Measurements from ENCODE around the gene NFKB1. TPM values are rescaled to one million over a fixed set of nuclear protein-coding genes. Genes with fewer than 3 reads are reported as not detected.

NFKB1 gene
- polyA plus RNA-seq, 1 donor: 21.6 TPM

DNA sequence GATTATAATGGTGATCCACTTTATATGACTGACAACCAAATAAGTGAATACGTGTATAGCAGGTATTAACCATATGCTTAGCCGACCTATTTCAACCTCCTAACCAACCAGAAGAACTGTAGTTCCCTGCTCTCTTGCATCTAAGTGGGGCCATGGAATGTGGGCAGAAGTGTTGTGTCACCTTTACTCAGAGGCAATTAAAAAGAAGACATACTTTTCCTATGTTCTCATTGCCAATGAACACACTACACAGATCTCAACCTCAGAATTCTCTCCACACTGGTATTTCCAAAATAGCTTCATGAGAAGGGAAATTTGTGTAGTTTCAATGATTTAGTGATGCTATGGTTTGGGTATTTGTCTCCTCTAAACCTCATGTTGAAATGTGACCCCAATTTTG is 3.2 kb upstream of the NFKB1 start:
- DNase-seq: no peak

DNA sequence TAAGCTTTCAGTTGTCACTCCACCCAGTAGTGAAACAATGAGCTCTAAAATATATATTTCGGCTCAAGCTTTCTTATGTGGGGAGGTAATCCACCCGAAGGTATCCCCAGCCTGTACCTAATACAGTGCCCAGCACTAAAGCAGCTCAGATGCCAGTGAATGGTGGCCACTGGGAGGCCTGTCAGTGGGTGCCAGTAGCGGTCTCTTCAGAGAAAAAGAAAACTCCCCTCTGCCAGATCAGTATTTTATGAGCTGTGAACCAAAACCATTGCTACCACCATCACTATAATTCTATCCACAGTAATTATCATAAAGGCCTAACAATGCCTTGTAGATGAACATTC is 835 bp upstream of the NFKB1 start:
- DNase-seq: no peak

GRCh38 chr4:102501447-102501696 is 213 bp downstream of the NFKB1 start:
- DNase-seq: peak; percentile 74

DNA sequence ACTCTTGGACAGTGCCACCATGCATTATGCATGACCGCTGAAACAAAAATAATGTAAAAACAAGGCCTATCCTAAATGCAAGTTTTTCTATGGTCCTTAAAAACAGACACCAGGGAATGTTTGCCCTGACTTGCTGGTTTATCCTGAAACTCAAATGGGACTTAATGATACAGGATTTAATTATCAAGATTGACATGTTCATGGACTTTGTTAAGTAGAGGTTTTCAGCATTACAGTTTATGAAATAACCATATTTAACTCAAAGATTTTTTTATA is 1.3 kb downstream of the NFKB1 start:
- DNase-seq: no peak

DNA sequence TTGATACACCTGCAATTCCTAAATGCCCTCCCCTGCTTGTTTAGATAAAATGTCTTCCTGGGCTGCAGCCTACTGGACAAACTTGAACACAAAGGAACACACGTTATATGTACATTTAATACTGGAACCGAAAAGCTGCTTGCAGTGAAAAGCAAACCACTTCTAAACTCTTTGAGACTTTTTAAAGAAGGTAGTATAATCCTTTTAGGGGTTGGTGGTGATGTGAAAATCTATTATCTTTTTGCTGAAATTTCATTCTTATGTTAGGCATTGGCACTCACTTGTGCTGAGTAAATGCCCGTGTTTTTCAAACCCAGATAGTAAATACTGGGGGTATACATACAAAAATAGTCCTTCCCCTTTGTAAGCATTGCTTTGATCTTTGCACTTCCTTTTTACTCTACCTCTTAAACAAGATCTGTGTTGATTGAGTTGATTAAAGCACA is 2.2 kb downstream of the NFKB1 start:
- DNase-seq: no peak

DNA sequence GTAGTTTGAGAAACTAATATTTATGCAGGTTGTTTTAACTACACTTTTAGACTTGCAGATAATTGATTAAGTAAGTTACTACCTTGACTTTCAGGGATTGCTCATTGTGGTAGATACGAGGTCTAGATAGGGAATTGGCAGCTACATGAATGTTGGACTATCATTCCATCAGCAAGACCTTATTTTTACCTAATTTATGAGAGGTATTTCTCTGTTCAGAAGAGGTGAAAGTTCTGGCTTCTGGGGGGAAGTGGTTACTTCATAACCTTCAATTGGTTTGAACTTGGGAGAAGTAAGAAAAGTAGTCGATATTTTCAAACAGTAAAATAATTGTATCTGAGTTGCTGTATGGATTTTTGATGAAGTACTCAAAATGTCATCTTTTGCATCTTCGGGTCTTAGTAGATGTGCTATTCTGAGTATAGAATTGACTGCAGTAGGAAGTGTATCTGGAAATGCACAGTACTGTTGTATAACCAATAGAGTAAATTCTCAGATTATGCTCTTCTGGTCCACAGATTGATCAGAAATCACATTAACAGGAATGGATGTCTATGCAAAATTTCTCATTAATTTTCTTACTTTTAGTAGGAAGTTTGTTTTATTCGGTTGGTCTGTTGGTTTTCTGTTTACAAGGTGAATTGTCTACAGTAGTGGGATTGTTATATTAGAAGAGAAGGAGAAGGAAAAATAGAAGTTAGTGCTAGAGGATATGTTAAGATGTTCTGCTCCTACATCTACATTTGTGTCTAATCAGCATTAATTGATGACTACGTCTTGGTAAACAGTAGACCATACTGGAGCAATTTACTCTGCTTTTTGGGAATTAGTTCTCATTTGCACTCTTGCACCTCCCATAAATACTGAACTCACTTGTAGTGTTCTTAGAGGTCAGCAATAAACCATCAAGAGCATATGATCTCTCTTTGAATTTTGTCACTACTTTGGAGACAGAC is 3.0 kb downstream of the NFKB1 start:
- DNase-seq: no peak

DNA sequence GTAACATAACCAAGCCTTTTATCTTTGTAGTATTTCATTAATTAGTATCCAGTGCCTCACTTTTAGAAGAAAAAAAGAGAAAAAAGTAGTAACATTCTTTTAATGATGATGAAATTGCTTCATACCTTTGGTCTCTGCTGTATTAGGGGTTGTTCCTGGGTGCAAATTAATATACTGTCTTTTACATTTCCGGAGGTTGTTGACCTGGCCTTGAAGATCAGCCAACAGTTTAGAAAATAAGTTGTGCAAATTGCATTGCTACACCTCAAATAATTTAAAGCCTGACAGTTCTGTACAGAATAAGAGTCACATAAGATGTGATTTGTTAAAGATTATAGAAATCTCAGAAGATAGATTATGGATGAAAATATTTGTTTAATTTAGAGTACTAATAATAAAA is 3.8 kb downstream of the NFKB1 start:
- no peak for DNase-seq

GRCh38 chr4:102505708-102506107 is 4.5 kb downstream of the NFKB1 start:
- no peak for DNase-seq

GRCh38 chr4:102506523-102506922 is 5.4 kb downstream of the NFKB1 start:
- DNase-seq: no peak

- no peak for DNase-seq
These were observed 10.9 kb downstream of the NFKB1 start for GRCh38 chr4:102511830-102512605.

DNA sequence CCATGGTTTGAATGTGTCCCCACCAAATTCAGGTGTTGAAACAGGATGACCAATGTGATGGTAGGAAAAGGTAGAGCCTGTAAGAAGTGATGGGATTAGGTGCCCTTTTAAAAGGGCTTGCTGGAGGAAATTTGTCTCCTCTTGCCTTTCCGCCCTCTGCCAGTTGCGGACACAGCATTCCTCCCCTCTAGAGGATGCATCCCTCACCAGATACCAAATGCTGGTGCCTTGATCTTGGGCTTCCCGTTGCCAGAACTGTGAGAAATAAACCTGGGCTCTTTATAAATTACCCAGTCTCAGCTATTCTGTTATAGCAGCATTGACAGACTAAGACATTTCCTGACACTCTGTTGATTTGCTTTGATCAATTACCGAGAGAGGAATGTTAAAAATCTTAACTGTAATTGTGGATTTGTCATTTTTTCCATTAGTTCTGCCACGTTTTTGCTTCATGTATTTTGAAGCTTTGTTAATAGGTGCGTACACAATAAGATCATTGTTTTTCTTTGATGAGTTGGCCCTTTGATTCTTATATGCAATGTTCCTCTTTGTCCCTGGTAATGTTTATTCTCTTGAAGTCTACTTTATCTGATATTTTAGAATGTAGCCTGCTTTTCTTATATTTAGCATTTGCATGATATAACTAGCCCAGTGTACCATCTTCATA is 13.3 kb downstream of the NFKB1 start:
- no peak for DNase-seq

- DNase-seq: no peak
These were observed 16.6 kb downstream of the NFKB1 start for GRCh38 chr4:102517753-102518152.

- DNase-seq: no peak
These were observed 17.6 kb downstream of the NFKB1 start for GRCh38 chr4:102518703-102519131.

DNA sequence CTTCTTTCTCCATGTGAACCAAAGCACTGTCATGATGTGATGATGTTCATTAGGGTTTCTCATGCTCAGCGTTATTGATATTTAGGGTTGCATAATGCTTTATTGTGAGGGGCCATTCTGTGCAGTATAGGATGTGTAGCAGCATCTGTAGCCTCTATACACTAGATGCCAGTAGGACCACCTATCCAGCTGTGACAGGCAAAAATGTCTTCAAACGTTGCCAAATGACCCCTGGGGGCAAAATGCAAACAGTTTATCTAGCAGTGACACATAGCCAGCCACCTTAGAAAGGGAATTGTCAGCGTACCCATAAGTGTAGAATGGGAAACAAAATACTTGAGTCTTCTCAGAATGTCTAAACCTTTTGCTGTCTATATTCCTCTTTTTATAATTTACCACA is 18.8 kb downstream of the NFKB1 start:
- no peak for DNase-seq

GRCh38 chr4:102521570-102521969 is 20.4 kb downstream of the NFKB1 start:
- DNase-seq: no peak

GRCh38 chr4:102522031-102522440 is 20.9 kb downstream of the NFKB1 start:
- no peak for DNase-seq

DNA sequence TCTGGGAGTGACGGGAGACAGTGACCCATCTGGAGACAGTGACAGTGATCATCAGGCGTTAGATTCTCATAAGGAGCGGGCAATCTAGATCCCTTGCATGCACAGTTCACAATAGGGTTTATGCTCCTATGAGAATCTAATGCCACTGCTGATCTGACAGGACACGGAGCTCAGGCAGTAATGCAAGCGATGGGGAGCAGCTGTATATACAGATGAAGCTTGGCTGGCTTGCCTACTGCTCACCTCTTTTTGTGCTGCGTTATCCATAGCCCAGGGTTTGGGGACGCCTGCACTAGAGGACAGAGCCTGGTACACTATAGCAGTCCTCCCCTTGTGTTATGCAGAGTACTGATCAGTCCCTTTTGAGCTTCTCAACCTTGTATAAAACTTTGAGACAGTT is 23.5 kb downstream of the NFKB1 start:
- no peak for DNase-seq

DNA sequence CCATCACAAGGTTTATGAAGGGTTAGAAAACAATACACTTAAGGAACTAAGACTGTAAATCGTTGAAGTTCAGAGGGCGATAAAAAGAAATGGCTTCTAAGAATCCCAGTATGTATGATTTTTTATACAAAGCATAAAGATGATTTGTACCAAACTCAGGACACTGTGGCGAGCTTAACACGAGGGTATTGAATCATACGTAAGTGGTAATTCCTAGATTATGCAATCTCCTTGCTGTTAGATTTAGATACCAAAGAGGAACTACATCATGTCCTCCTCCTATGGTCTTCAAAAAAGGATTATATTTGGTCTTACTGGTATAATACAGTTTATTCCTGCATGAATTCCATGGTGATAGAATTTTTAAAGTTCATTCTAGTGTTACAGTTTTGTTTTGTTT is 23.9 kb downstream of the NFKB1 start:
- no peak for DNase-seq

- DNase-seq: no peak
These were observed 24.3 kb downstream of the NFKB1 start for GRCh38 chr4:102525504-102525903.

DNA sequence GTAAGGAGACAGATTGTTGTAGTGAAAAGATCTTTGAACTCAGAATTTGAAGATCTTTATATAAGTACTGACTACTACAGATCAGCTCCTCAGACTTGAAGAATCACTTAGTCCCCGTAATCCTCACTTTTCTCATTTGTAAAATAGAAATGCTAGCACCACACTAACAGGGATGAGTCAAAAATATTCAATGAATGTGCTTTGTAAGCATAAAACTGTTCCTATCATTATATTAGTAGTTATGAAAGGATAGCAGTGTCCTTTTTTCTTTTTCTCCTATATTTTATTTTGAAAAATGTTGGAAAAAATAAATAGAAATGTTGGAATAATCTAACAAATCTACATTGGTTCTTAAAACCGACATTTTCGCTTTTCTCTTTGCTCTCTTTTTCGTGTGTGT is 25.4 kb downstream of the NFKB1 start:
- no peak for DNase-seq

- DNase-seq: no peak
These were observed 26.6 kb downstream of the NFKB1 start for GRCh38 chr4:102527695-102528283.

- no peak for DNase-seq
These were observed 28.8 kb downstream of the NFKB1 start for GRCh38 chr4:102529977-102530376.

GRCh38 chr4:102530986-102531385 is 29.8 kb downstream of the NFKB1 start:
- no peak for DNase-seq
